Choroid plexus epithelial cell (primary cell): ENCODE measurements around the gene RAPGEF5.

ENCODE experiments used
- DNase-seq: peaks from one replicate; pipeline ENCODE4 v3.0.0-alpha.2; 2010; ENCODE audit warnings: low read depth
- H3K4me3 ChIP-seq: 2 replicates; pipeline ENCODE4 v1.5.1; 2011; ENCODE audit warnings: low read depth, mild to moderate bottlenecking, control low read depth, low read length, moderate library complexity
- TF ChIP-seq, protein P1 (sequence below): conservative IDR thresholded peaks from 2 replicates; pipeline ENCODE4 v1.5.1; 2011; ENCODE audit warnings: low read depth, mild to moderate bottlenecking, control low read depth, inconsistent platforms, low read length, moderate library complexity

The RAPGEF5 gene

DNA sequence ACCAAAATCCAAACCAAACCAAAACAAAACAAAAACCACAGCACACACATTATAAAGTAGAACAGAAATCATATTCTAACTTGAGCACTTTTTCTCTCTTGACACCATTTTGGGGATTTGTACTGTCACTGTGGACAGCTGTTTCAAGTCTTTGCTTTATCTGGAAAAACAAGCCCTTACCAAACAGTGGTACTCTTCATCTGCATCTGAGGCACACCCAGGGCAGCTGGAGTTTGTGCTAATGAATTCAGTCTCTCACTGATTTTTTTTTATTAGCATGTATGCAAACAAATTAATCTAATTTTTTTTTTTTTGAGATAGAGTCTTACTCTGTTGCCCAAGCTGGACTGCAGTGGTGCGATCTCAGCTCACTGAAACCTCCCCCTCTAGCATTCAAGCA, 171.4 kb downstream of the RAPGEF5 start:
- no peak for DNase-seq
- H3K4me3 ChIP-seq, result no peak overlapping the region
- TF ChIP-seq, protein P1, sequence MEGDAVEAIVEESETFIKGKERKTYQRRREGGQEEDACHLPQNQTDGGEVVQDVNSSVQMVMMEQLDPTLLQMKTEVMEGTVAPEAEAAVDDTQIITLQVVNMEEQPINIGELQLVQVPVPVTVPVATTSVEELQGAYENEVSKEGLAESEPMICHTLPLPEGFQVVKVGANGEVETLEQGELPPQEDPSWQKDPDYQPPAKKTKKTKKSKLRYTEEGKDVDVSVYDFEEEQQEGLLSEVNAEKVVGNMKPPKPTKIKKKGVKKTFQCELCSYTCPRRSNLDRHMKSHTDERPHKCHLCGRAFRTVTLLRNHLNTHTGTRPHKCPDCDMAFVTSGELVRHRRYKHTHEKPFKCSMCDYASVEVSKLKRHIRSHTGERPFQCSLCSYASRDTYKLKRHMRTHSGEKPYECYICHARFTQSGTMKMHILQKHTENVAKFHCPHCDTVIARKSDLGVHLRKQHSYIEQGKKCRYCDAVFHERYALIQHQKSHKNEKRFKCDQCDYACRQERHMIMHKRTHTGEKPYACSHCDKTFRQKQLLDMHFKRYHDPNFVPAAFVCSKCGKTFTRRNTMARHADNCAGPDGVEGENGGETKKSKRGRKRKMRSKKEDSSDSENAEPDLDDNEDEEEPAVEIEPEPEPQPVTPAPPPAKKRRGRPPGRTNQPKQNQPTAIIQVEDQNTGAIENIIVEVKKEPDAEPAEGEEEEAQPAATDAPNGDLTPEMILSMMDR, result no peak

DNA sequence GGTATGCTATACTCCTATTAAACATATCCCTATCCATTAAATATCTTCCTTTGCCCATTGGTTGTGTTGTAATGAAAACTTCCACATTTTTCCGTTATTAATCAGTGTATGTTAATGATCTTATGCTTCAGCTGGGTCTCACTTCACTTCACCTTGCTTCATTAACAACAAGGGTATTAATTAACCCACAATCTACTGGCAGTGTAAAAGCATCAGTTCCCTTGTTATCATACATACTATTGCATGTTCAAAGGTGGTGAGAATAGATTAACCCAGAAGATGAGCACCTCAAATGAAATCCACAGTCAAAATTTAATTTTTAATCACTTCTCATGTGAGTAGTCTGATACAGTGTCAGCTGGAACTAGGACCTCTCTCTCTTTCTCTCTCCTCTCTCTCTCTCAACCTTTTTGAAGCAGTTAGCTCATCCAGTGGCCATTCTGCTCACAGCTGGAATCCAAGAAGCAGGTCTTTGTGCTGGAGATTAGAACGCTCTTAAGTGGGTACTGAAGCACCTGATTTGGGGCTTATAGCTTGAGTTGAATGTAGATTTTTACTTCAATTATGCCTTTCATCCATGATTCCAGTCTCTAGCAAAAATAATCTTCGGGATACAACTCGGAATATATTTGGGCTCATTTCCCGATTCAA, 172.3 kb downstream of the RAPGEF5 start:
- H3K4me3 ChIP-seq, result no peak overlapping the region
- TF ChIP-seq, protein P1, result no peak
- DNase-seq, result no peak

DNA sequence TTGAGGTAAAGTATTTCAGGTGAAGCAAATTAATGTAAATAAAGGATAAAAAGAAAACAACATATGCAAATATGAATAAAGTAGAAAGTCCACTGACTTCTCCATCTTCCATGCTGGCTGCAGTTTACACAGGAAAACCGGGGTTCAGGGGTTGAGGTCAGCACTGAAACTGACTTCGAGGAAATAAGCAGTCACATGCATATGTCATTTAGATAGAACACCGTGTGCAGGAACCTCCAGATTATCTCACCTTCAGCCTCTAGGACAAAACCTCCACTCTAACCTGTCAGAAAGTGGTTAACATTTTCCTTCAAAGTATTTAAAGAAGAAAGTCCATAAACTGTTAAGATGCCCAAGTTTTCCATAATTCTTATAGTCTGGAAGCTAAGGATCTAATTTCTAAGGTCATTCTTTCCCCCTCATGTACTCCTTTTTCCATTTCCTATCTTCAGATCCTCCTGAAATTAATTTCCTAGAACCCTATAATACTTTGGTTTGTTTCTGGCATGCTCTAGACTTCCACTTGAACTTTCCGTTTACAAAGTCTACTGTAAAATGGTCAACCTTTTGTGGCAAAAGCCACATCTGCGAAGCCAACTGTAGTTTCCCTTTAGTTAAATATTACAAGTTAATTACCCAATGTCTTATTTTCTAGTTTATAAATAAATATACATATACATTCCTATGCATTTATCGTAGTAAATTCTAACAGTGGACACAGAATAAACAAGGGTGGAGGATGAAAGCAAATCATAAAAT, 173.3 kb downstream of the RAPGEF5 start:
- no peak for DNase-seq
- no peak overlapping the region for H3K4me3 ChIP-seq
- TF ChIP-seq, protein P1, result no peak

DNA sequence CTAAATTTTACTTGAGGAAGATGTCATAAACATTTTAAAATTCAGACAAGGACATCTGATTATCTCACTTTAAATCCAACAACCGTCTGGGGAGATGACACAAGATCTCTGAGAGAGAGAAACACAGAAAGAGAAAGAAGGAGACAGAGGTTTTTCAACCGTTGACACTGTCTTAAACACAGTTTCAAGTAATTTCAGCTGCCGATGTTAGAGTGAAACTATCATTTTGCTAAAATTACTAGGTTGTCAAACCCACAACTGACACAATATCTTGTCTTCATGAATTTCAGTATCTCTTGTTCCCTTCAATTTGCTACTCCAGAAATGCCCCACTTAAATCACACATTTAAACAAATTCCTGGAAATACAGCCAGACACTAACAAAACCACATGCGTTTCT, 174.8 kb downstream of the RAPGEF5 start:
- DNase-seq, result no peak
- TF ChIP-seq, protein P1, result no peak
- no peak overlapping the region for H3K4me3 ChIP-seq

DNA sequence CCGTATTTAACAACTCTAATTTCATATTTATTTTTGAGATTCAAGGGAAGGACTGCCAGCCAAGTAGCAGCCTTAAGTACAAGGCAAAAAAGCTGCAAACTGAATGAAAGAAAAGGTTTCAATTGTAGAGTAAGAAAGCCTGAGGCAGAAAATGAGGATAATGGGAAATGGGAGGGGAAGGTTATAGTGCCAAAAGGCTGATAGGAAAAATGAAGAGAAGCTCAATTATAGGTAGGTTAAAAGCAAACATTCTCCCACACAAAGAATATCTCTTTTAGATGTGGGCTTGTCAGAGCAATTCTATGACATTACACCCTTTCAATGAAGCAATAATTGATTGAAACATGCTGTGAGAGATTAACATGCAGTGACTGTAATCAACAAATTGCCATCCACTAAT, 175.3 kb downstream of the RAPGEF5 start:
- DNase-seq, result no peak
- TF ChIP-seq, protein P1, result no peak
- no peak overlapping the region for H3K4me3 ChIP-seq

DNA sequence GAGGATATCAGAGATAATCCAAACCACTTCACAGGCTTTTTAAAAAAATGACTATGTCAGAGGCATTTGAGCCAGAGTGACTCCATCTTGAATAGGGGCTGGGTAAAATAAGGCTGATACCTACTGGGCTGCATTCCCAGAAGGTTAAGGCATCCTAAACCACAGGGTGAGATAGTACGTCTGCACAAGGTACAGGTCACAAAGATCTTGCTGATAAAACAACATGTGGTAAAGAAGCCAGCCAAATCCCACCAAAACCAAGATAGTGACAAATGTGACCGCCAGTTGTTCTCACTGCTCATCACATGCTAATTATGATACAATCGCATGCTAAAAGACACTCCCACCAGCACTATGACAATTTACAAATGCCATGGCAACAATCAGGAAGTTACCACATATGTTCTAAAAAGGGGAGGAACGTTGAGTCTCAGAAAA, 177.5 kb downstream of the RAPGEF5 start:
- peak; percentile 16 for DNase-seq
- TF ChIP-seq, protein P1, result no peak
- H3K4me3 ChIP-seq, result no peak overlapping the region
